Heart right ventricle (tissue), 16 donors: ENCODE results near the gene ENDOV. TPM values are rescaled to one million over a fixed set of nuclear protein-coding genes. Genes with fewer than 3 reads are reported as not detected.

Experiments used
- ATAC-seq, 8 donors: fragments of 200-7000 bp; cut with Tn5 transposase; one replicate each; pipeline ENCODE4 v1.9.1; 2020; ENCODE audit warnings: mild to moderate bottlenecking in 8 of 8, moderate library complexity in 8 of 8, moderate number of reproducible peaks in 1 of 8
- DNase-seq, 2 donors: peaks; one replicate each; pipeline ENCODE4 v3.0.0-alpha.2; 2020
- H3K27ac ChIP-seq, 10 donors: fragments of 200-600 bp; sonication (generic) in 2 of 10; one replicate each; pipeline versions ENCODE4 v1.5.0 to v1.8.0; 2020 to 2022; ENCODE audit warnings: mild to moderate bottlenecking in 3 of 10
- H3K27me3 ChIP-seq, 7 donors: fragments of 200-600 bp; one replicate each; pipeline ENCODE4 v1.8.0; 2021 to 2022; ENCODE audit warnings: mild to moderate bottlenecking in 2 of 7
- H3K36me3 ChIP-seq, 9 donors: fragments of 200-600 bp; sonication (generic) in 1 of 9; one replicate each; pipeline versions ENCODE4 v1.5.0 to v1.8.0; 2020 to 2022; ENCODE audit warnings: mild to moderate bottlenecking in 2 of 9
- H3K4me1 ChIP-seq, 9 donors: fragments of 200-600 bp; sonication (generic) in 1 of 9; one replicate each; pipeline versions ENCODE4 v1.5.0 to v1.8.0; 2020 to 2022; ENCODE audit warnings: mild to moderate bottlenecking in 4 of 9
- H3K4me3 ChIP-seq, 10 donors: fragments of 200-600 bp; sonication (generic) in 2 of 10; one replicate each; pipeline versions ENCODE4 v1.5.0 to v1.8.0; 2020 to 2022; ENCODE audit warnings: mild to moderate bottlenecking in 7 of 10, moderate library complexity in 2 of 10
- H3K9me3 ChIP-seq, 11 donors: fragments of 200-600 bp in 10 of 11; sonication (generic) in 2 of 11; one replicate each; pipeline versions ENCODE4 v1.5.0 to v1.8.0; 2013 to 2022; ENCODE audit warnings: mild to moderate bottlenecking in 2 of 11, control low read depth in 1 of 11, moderate library complexity in 1 of 11
- WGBS, 2 donors: extraction: QIAGEN DNeasy Blood & Tissue Kit; methylation state at CpG; one replicate each; pipeline ENCODE4 v1.1.7; 2013; ENCODE audit warnings: inconsistent platforms in 1 of 2; 5-methylcytosine and 5-hydroxymethylcytosine counted together
- intact Hi-C, 10 donors: fragments of 100-400 bp; cut with DNase I; formaldehyde crosslinking; loops; one replicate each; pipeline versions ENCODE4 v1.11.1 to v1.14.2; 2022
- polyA plus RNA-seq, 2 donors: library from polyadenylated mRNA; stranded (reverse); fragments of 200-250 nt; gene quantifications; one replicate each; pipeline ENCODE4 v1.2.3, GENCODE V29; 2013
- total RNA-seq, 10 donors: library from RNA; stranded (reverse); fragmentation: NEBNext Ultra II Directional in 3 of 10; extraction: Animal tissue kit (Norgen Biotek cat#: 25700) in 3 of 10; gene quantifications; one replicate each; pipeline versions ENCODE4 v1.2.1 to v1.2.4, GENCODE V29; 2021 to 2023
- TF ChIP-seq, protein P1 (sequence below), 9 donors: fragments of 200-600 bp; sonication (generic) in 2 of 9; IDR thresholded peaks; one replicate each; pipeline versions ENCODE4 v1.5.0 to v1.8.0; 2021 to 2022; ENCODE audit warnings: antibody characterized with exemption in 9 of 9, mild to moderate bottlenecking in 5 of 9, moderate library complexity in 1 of 9
- donor health status: Arrhythmogenic right ventricular cardiomyopathy.
- donor health status: ischemic (EF 13 %, LVEDD 7.1; RV severe dilation, severe dysfunction).
- donor health status: healthy with polysubstance abuse.
- donor health status: DM: no; HTN: yes; CAD: no.
- donor health status: DM: no; HTN: no; CAD: no.
- donor health status: ischemic (EF 25% LVEDD 6.9; RV normal size, moderate dysfunction).
- donor health status: ischemic (EF 25% LVEDD 5.7; RV mildly dilated, moderate dysfunction).
- donor health status: healthy.
- donor health status: DM: yes; HTN: yes; CAD: no.
- donor health status: Ischemic cardiomyopathy.
- donor health status: ischemic (EF 35%, LVEDD 5.7; RV mildly dilated, moderate dysfunction).
- donor health status: nonischemic (EF 11% LVEDD 7.7; RV severe dilation, severe dysfunction).
- donor health status: DM: yes; HTN: yes; CAD: no.
- donor health status: PGD.
- donor health status: ischemic (EF 29% LVEDD 5.4; RV normal size, mild dysfunction).
- donor health status: nonischemic (EF 23%, LVEDD 6.1; RV moderate dilation, normal function).

Gene ENDOV
- total and polyA plus RNA-seq, 12 donors: 7.7 to 19.9 (median 12.6) TPM

DNA sequence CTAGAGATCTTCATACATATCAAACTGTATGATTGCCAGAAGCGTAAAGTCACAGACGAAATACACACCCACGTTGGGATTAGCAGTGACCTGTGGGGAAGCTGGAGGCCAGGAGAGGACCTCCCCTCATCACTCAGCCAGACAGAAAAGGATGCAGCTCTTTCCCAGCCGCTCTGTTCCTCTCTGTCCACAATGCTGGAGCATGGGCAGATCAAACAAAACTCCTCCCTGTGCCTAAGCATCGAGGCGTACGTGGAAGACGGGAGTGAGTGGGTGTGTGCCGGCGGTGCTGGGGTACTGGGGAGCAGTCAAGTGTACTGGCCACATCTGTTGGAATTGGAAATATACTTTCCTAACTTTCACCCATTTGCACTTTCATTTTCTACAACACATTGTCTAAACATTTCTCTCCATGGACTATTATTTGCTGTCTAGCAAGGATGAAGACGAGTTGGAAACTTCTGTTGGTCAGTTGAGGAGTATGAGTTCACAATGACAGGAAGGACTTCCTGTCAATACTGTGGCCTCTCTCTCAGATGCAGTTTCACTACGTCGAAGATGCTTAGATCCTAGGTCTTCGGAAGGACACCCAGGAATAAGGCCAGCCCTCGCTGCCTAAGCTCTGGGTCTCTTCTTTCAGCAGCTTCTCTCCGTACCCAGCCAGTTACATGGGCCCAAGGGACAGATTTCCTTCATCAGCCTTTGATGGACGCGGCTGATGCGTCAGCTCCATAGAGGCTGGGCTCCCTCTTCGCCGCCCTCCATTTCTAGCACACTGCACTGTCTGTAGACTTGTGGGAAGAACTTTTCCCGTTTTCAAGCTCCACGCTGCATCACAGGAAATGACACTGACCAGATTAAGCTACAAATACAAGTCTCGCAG, 30.6 kb upstream of the ENDOV start:
- H3K27ac ChIP-seq: peak overlapping the region in 3 of 10 donors; percentile 7 to 44 (median 34)

DNA sequence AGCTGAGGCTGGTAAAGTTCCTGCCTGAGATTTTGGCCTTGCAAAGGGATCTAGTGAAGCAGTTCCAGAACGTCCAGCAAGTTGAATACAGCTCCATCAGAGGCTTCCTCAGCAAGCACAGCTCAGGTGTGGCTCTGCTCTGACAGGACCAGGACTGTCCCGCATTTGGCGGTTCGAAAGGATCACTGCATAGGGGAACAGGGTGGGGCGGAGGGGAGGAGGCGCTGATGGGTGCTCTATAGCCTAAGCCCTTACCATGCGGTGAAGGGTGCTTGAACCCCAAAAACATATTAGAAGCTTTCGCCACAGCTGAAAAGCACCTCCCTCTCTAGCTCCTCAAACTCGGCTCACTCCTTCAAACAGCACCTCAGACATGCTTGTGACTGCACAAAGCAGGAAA, 29.9 kb upstream of the ENDOV start:
- DNase-seq: no peak

More for the DNA sequence above, 30.6 kb upstream of the ENDOV start:
- TF ChIP-seq, protein P1, sequence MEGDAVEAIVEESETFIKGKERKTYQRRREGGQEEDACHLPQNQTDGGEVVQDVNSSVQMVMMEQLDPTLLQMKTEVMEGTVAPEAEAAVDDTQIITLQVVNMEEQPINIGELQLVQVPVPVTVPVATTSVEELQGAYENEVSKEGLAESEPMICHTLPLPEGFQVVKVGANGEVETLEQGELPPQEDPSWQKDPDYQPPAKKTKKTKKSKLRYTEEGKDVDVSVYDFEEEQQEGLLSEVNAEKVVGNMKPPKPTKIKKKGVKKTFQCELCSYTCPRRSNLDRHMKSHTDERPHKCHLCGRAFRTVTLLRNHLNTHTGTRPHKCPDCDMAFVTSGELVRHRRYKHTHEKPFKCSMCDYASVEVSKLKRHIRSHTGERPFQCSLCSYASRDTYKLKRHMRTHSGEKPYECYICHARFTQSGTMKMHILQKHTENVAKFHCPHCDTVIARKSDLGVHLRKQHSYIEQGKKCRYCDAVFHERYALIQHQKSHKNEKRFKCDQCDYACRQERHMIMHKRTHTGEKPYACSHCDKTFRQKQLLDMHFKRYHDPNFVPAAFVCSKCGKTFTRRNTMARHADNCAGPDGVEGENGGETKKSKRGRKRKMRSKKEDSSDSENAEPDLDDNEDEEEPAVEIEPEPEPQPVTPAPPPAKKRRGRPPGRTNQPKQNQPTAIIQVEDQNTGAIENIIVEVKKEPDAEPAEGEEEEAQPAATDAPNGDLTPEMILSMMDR (IDR thresholded peaks at IDR 0.05): no peak
- intact Hi-C loops: no loop called here
- ATAC-seq (peak in 3 of 8 donors; percentile 11 to 43 (median 21)), DNase-seq (no peak)
- WGBS, 2 donors: 80 to 82% methylated on average over 24 of the region's 24 CpGs
- Histone ChIP-seq H3K9me3 (no peaks in the 10 kb centered on the region), H3K36me3 (peaks cover 8 to 100% (median 94%) of the 10 kb centered on the region in 9 donors), H3K27me3 (no peaks in the 10 kb centered on the region), H3K4me3 (no peak overlapping the region), H3K4me1 (peaks cover 0 to 11% (median 0%) of the 10 kb centered on the region in 9 donors)

DNA sequence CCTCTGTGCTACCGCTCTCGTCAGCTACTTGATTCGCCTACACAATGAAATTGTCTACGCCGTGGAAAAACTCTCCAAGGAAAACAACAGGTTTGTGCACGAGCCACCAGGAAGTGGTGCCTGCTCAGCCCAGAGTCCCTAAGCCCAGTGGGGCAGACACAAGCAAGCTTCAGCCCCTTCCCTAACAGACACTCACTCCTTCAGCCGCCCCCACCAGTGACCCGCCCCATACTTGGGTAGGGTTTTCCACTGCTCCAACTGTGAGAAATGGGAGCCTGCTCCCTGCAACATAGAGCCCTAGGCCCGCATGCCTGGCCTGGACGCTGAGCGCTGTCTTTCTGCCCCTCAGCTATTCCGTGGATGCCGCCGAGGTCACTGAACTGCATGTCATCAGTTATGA, 28.6 kb upstream of the ENDOV start:
- no peak for DNase-seq
- Histone ChIP-seq H3K36me3 (peaks cover 8 to 100% (median 93%) of the 10 kb centered on the region in 9 donors), H3K27me3 (no peaks in the 10 kb centered on the region), H3K27ac (no peak overlapping the region), H3K9me3 (no peaks in the 10 kb centered on the region), H3K4me3 (no peak overlapping the region), H3K4me1 (peaks cover 0 to 11% (median 0%) of the 10 kb centered on the region in 9 donors)
- intact Hi-C loops: no loop called here
- no peak for ATAC-seq
- 92 to 93% methylated on average over 14 of the region's 14 CpGs for WGBS, 2 donors
- TF ChIP-seq, protein P1 (IDR thresholded peaks at IDR 0.05): no peak

More for the DNA sequence above, 29.9 kb upstream of the ENDOV start:
- no peak for ATAC-seq
- Histone ChIP-seq H3K4me3 (no peak overlapping the region), H3K36me3 (peaks cover 8 to 100% (median 95%) of the 10 kb centered on the region in 9 donors), H3K27ac (peak overlapping the region in 2 of 10 donors; percentile 7 to 44), H3K27me3 (no peaks in the 10 kb centered on the region), H3K9me3 (no peaks in the 10 kb centered on the region), H3K4me1 (peaks cover 0 to 11% (median 0%) of the 10 kb centered on the region in 9 donors)
- WGBS, 2 donors: 94 to 96% methylated on average over 9 of the region's 9 CpGs
- intact Hi-C loops: no loop called here
- TF ChIP-seq, protein P1 (IDR thresholded peaks at IDR 0.05): no peak

DNA sequence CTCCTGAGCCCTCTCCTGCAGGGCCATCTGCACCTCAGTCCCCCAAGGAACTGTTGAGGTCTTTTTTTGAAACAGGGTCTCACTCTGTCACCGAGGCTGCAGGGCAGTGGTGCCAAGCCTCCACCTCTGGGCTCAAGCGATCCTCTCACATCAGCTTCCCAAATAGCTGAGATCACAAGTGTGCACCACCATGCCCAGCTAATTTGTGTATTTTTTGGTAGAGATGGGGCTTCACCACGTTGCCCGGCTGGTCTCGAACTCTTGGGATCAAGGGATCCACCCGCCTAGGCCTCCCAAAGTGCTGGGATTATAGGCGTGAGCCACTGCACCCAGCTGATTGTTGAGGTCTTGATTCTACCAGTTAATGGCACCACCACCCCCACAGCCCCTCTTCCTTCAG, 27.9 kb upstream of the ENDOV start:
- Histone ChIP-seq H3K36me3 (peaks cover 6 to 100% (median 88%) of the 10 kb centered on the region in 9 donors), H3K27ac (no peak overlapping the region), H3K4me1 (peaks cover 0 to 11% (median 0%) of the 10 kb centered on the region in 9 donors), H3K9me3 (no peaks in the 10 kb centered on the region), H3K4me3 (no peak overlapping the region), H3K27me3 (no peaks in the 10 kb centered on the region)
- 95 to 96% methylated on average over 7 of the region's 7 CpGs for WGBS, 2 donors
- ATAC-seq (no peak), DNase-seq (no peak)
- intact Hi-C loops: no loop called here
- TF ChIP-seq, protein P1 (IDR thresholded peaks at IDR 0.05): no peak
